ENCODE measurements around the gene KCNG4.
"Not testable (repeated sequence)": the region's sequence is repeated elsewhere in the genome, so short reads cannot be mapped to it uniquely, and the experiment has no call there.

Gene KCNG4

DNA sequence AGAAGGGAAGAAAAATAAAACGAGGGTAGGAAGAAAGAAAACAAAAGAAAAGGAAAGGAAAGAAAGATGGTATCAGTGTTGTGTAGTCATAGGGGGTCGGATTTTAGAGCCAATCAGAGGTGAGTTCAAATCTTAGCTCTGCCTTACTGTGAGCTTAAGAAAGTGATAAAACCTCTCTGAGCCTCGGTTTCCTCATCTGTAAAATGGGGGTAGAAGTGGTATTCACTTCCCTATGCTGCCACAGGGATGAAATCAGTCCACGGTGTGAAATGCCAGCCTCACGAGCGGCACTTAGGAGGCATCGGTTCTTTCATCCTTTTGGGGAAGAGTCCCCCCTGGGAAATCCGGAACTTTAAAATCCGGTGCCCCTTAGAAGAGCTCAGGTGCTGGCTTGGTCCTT lies 6.1 kb downstream of the KCNG4 start:
- no peak for DNase-seq

DNA sequence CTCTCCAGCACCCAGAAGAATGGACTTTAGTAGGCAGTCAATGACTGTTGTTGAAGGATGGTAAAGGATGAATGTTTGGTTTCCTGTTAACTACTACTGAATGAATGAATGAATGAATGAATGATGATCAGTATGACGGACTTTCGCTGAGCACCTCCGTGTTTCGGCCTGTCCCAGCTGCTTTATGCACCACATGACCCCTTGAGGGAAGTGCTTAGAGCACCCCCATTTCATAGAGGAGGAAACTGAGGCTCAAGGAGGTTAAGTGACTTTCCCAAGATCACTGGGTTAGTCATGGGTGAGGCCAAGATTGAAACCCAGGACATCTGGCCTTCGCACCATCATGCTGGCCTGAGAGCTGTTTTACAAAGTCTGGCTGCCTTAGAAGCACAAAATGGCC lies 6.8 kb downstream of the KCNG4 start:
- no peak for DNase-seq

DNA sequence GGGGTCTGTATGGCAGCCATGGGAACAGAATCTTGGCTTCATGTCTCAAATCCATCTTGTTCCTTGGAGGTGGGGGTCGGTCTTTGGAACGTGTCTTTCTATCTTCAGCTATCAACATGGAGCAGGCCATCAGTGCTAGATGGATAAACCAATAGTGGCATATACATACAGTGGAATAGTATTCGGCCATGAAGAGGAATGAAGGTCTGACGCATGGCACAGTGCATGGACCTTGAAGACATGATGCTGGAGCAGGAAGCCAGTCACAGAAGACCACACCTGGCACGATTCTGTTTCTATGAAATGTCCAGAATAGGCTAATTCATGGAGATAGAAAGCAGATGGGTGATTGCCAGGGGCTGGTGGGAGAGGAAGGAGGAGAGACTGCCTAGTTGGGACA lies 7.8 kb downstream of the KCNG4 start:
- no peak for DNase-seq

DNA sequence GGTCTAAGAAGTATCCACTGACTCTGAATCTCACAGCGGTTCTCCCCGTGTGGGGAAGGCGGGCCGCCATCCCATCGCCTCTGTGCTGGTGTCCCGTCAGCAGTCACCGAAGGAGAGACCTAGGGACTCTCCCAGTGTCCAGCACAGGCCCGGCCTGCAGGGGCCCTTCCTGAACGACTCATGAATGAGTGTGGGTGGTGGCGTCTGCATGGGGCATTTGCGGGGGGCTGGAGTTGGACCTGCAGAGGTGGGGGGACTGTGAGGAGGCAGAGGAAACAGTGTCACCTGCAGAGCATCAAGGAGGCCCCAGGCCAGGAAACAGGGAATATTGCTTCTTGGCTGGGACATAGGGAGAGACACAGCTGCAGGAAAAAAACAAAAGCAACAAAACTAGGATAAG lies 10.3 kb downstream of the KCNG4 start:
- no peak for DNase-seq

DNA sequence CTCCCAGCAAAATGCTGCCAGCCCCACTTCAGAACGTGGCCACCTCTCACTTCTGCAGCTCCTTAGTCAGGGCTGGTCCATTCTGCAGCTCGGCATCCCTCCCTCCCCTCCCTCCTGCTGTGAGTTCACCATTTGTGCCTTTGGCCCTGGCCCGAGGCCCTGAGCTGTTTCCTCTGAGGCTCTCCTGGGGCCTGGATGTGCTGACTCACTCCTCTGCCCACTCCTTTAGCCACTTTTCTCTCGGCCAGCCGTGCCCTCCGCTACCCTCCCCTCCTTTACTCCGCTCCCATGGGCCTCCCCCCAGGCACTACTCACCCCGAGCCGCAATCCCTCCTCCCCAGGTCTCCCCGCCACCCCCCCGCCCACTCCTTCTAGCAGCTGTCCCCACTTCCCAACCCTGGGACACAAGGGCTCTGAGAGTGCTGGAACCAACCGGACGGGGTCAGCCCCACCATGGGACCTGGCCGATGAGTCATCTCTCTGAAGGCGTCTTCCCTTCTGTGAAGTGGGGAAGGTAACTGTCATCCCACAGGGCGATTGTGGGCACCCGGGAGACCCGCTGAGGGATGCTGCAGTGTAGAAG lies 11.5 kb downstream of the KCNG4 start:
- peak; percentile 42 for DNase-seq

DNA sequence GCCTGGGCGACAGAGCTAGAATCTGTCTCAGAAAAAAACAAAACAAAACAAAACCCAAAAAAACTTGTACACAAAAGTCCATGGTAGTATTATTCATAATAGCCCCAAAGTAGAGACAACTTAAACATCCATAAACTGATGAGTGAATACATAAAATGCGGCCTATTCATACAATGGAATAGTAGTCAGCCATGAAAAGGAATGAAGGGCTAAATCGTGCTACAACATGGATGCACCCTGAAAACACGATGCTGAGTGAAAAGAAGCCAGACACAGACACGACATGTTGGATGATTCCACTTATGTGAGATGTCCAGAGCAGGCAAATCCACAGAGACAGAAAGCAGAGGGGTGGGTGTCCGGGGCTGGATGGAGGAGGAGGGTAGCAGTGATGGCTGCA lies 12.3 kb downstream of the KCNG4 start:
- DNase-seq: no peak

DNA sequence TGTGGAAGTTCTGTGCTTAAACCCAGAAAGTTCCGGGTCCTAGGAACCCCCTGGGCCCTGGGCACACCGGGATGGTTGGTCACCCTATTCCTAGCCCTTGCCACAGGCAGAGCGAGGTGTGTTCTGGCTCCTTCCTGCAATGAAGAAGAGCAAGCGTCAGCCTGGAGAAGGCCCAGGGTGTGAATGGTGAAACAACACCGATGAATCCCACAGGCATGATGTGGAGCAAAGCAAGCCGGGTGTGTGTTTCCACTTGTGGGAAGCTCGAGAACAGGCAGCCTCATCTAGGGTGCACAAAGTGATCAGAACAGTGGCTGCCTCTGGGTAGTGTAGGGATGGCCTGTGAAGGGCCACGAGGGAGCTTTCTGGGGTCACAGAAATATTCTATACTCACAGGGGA lies 13.8 kb downstream of the KCNG4 start:
- DNase-seq: no peak

DNA sequence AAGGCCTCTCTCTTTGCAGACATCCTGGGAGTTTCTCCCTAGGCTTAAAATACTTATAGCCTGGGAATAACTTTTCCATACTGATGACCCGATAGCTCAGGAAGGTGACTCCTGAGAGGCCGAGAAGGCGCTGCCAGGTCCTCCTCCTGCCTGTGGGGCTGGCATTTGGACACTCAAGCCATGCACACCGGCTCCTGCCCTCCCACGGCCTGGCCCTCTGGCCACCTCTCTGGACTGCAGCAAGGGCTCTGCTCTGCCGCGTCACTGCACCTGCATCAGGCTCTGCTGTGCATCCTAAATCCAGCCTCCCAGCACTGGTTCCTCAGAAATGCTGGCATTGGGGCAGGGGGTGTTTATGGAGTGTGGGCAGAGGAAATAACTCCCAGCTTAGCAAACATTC lies 14.2 kb downstream of the KCNG4 start:
- no peak for DNase-seq

DNA sequence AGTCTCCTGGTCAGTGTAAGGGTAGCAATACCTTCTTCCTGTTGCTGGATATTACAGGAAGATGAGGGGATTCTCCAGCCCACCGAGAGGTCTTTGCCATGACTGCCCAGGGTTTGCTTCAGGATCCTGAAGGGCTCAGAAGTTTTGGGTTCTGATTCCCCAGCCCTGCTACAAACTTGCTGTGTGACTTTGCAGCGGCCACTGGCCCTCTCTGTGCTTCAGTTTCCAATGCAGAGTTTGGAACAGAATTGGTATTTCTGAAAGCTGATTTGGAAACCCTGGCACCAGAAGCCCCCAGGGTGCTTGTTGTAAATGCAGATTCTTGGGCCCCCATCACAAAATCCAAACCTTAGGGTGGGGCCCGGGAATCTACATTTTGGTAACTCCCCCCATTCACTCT lies 14.7 kb downstream of the KCNG4 start:
- DNase-seq: no peak

DNA sequence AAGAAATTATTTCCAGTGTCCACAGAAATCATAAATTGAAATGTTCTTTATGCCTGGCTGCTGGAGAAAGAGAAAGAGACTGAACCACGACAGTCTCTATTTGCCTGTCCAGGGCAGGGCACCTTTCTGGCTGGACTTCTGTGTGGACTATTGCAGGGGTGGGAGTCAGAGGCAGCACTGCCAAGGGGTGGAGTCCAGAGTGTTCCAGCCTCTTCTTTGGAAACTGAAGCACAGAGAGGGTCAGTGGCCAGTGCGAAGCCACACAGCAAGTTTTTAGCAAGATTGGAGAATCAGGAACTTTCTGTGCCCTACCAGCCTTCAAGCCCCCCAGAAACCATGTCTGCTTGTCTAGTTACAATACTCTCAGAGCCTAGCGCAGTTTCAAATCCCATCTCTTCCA lies 15.3 kb downstream of the KCNG4 start:
- DNase-seq: no peak

DNA sequence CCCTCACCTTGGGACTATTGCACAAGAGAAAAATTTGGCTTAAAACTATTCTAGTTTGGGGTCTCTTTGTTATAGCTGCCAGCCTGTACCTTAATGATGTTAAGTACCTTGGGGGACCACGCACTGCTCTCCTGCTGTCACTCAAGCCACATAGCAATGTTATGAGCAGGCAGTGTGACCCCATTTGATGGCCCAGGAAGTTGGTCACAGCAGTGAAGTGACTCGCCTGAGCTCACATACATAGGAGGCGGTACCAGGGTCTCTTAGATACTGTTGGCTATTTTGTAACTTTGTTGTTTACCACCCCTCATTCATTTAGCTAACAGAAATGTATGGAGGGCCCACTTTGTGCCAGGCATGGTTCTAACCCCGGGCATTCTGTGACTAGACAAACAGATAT lies 16.4 kb downstream of the KCNG4 start:
- DNase-seq: no peak

DNA sequence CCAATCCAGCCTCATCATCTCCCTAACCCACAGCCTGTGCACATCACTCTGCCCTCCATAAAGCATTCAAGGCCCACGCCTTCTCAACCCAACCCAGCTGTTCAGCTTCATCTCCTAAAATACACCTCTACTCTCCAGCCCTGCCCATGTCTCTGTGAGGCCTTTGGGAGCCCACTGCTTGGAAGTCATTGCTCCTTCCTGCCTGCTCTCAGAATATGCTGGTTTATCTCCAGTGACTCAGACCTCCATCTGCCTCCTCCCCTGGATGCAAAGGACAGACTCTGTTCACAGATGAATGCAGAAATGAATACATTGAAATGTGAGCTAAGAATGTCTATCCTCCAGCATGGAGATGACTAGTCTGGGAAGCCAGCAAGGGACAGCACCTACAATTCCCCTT lies 19.0 kb downstream of the KCNG4 start:
- DNase-seq: no peak

DNA sequence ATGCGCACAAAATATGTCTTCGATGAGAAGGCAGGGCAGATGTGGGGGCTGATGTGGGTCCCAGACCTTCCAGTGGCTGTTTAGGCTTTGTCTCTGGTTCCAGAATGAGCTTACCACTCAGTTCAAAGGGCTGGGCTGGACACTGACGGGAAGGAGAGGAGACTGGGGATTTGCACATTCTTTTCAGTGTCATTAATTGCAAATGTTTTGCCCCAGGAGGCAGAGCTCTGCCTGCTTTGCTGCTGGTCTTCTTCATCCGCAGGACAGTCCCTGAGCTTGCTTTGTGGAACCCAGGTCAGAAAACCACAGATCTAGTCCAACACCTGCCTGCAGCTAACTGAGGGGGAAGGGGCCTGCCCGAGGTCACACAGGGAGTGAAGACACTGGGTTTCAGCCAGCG lies 20.9 kb downstream of the KCNG4 start:
- no peak for DNase-seq

DNA sequence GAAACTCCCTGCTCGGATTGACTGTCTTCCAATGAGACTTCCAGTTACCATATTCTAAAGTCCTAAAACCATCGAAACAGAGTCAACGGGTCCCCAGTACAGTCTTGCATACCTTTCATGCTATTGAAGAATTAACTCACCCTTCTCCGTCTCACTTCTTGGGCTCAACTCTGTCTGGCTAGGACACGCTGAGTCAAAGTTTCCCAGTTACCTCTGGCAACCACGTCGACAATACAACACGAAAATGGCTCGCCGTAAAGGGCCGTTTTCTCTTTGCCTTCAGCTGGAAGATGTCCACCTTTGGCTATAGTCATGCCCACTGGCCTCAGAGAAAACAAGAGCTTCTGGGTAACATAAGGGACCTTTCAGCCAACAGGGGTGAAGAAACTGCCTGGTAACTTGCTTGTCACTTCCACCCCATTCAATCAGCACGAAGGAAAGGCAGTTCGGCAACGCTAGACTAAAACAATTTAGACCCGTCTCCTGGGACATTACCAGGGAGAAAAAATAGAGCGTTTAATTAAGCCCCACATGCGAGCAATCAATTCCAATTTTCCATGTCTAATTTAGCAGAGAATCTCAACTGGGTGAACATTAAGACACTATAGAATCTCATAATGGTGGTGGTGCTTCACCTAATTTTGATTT lies 21.5 kb downstream of the KCNG4 start:
- DNase-seq: no peak

DNA sequence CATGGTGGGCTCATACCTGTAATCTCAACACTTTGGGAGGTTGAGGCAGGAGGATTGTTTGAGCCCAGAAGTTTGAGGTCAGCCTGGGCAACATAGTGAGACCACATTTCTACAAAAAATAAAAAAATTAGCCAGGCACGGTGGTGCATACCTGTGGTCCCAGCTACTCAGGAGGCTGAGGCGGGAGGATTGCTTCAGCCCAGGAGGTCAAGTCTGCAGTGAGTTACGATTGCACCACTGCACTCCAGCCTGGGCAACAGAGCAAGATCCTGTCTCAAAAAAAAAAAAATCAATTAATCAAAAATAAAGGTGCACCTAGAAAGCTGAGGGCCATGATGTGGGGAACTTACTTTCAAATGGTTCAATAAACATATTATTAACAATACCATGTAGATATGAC lies 23.7 kb downstream of the KCNG4 start:
- not testable (repeated sequence) for DNase-seq

DNA sequence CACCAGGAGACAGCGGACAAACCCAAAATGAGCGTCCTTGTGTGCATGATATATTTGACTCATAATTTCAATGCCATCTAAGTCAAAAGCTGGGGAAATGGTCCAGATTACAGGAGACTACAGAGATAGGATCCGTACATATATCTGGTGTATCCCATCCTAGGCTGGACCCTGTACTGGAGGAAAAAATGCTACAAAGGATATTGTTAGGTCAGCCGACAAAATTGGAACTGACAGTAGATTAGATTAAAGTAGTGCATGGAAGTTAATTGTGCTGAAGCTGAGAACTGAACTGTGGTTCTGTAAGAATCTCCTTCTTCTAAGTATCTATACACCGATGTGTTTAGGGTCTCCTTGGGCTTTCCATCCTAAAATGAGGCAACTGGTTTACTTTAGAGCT lies 24.3 kb downstream of the KCNG4 start:
- DNase-seq: no peak

DNA sequence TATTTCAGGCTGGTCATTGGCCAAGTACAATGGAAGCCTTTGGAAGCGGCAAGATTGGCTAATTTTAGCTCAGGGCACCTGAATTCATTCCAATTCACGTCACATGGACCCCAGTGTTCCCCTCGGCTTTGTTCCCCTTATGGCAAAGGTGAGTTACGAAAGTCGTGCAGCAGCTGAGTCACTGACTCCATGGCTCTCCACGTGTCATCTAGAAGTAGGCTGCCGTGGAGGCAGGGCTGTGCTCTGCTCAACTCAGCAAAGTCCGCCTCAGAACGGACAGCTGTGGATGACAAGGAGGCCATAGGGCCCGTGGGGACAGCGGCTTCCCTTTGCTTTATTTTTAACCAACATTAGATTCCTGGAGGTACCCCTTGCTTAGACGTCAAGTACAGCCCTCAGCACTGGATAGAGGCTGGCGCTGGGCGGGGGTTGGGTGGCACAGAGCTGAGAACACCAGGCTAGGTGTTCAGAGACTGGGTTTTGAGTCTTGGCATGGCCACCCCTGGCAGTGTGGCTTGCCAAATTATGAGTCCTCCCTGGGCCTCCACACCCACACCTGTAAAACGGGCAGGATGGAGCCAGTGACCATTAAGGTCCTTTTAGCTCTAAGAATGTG lies 25.3 kb downstream of the KCNG4 start:
- no peak for DNase-seq

DNA sequence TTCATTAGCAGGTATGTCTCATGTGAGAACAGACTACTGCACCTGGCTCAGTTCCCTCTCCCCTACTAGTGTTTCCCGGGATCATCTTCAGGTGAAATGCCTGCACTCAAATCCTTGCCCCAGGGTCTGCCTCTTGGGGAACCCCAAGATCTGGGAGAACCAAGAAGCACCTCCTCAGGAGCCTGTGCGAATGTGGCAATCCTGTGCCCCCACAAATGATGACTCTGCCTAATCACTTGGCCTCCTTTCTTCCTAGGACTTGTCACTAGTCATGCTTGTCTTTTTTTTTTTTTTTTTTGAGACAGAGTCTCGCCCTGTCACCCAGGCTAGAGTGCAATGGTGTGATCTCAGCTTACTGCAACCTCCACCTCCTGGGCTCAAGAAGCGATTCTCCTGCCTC lies 27.2 kb downstream of the KCNG4 start:
- DNase-seq: no peak

DNA sequence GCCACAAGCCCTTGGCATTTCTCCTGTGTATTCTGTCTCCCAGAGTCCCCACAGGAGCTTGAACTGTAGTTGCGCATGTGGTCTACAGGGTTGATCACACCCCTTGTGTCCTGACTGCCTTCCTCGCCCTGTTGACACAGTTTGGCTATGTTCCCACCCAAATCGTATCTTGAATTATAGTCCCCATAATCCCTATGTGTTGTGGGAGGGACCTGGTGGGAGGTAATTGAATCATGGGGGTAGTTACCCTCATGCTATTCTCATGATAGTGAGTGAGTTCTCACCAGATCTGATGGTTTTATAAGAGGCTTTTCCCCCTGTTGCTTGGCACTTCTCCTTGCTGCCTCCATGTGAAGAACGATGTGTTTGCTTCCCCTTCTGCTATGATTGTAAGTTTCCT lies 27.7 kb downstream of the KCNG4 start:
- DNase-seq: no peak

DNA sequence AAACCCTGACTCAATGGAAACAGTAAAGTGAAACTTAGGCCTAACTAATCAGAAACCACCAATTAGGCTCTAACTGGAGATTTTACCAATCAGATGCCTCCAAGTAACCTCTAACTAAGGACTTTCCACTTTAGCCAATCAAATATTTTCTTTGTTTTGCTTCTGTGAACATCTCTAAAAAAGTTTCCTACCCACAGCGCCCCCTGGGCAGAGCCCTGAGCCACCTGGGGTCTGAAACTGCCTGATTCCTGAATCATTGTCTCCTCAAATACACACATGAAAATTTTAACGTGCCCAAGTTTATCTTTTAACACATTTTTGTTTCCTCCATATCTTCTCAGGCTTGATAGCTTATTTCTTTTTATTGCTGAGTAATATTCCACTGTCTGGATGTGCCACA lies 29.8 kb downstream of the KCNG4 start:
- peak; percentile 19 for DNase-seq

DNA sequence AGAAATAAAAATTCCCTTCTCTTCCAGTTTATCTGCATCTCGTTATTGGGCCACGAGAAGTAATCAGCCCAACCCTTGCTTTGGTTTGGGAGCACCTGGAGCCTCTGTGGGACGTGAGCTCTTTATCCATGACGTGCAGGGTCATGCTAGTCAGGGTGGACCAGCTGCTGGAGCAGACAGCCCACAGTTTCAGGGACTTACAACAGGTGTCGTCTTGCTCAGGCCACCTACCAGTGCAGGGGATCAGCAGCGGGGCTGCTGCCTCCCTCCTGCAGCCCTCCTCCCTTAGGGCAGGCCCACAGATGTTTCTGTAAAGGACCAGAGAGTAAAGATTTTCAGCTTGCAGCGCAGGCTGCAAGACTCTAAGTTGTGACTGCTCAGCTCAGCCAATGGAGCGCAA lies 31.9 kb downstream of the KCNG4 start:
- DNase-seq: no peak

DNA sequence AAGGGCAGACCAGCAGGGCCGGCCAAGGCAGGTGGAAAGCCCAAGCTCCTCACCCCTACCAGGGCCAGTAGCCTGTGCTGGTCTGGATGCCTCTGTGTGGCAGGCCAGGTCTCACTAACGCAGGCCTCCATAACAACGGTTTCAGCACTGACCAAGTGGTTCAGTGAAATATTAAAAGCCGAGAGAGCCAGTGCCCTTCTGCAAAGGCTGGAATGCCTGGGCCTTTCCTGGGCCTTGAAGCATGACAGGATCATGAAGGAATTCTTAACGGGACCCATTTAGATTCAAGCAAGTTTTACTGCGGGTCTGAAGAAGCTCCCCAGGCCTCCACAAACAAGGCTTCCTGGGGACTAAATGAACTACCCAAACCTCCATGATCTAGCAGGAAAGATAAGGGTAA lies 32.6 kb downstream of the KCNG4 start:
- DNase-seq: no peak

DNA sequence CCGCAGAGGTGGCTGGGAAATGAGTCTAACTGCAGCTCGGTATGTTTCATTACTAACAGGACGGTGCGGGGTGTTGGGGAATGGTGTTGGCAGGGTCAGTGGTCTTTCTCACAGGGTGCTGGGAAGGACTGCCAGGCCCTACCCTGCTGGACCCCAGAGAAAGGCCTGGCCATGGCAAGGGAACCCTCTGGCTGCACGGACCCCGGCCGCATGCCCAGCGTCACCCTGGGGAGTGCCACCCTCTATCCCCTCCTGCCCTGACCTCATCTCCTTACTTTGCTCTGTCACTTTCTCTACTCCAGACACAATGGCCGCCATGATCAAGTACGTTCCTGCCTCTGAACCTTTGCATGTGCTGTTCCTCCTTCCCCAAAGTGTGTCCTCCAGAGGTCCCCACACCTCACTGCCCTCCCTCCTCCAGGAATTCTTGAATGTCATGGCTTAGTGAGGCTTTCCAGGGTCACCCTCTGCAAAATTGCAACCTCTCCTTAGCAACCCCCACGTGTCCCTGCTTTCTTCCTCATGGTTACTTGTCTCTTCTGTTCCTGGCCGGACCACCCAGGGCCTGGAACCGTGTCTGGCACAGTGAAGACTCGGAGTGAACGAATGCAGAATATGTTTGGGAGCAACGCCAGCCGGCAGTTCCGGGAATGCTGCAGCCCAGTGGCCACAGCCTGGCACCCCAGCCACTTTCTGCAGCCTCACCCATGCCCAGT lies 33.7 kb downstream of the KCNG4 start:
- DNase-seq: no peak

DNA sequence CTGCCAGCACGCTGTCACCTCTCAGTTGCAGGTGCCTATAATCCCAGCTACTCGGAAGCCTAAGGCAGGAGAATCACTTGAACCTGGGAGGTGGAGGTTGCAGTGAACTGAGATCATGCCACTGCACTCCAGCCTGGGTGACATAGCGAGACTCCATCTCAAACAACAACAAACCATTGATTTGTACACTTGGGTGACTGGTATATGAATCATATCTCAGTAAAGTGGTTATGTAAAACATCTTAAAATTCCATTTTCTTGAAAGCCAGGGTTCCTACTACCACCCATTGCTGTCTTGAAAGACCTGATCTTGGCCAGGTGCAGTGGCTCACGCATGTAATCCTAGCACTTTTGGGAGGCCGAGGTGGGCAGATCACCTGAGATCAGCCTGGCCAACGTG lies 34.7 kb downstream of the KCNG4 start:
- DNase-seq: not testable (repeated sequence)

Measured in hematopoietic multipotent progenitor cell treated with erythropoietin and hydrocortisone succinate and interleukin-3 and kit ligand, for 4 days (in vitro differentiated cells).